K562 (cell line): ENCODE data around the gene ATP13A4. TPM values are rescaled to one million over a fixed set of nuclear protein-coding genes. Genes with fewer than 3 reads are reported as not detected.

ENCODE experiments used
- ATAC-seq: fragments of 200-7000 bp; cut with Tn5 transposase; 3 replicates; pipeline ENCODE4 v1.9.1; 2020; ENCODE audit warnings: moderate library complexity
- BruUV-seq: library from RNA; stranded (reverse); fragments of 400-500 nt; replicated peaks from 2 replicates; lab custom pipeline; 2021; lab: Mats Ljungman, UMichigan
- CTCF ChIA-PET: fragments of 300-600 bp; formaldehyde crosslinking; extraction: SDS; loops from one replicate; lab custom pipeline; 2021; ENCODE audit warnings: low intra/inter-chr PET ratio; lab: Yijun Ruan, JAX
- POLR2A ChIA-PET: fragments of 300-600, 350-650 bp; sonication (Branson Sonifier 250); formaldehyde crosslinking; extraction: SDS; loops from one replicate; lab custom pipeline; 2021; ENCODE audit warnings: antibody characterized with exemption, inconsistent platforms; lab: Yijun Ruan, JAX
- DNase-seq, 4 experiments: peaks; one replicate each; pipeline versions ENCODE4 v3.0.0 to v3.0.0-alpha.2; 2011 to 2018; ENCODE audit warnings: low spot score in 3 of 4, mixed read lengths in 3 of 4; ENCODE audit errors: extremely low read depth in 1 of 4
- FAIRE-seq: peaks from 2 replicates; lab custom pipeline; 2011; peaks lifted over from hg19 to GRCh38; lab: Jason Lieb, UNC
- H2AFZ ChIP-seq: 2 replicates; pipeline ENCODE4 v1.6.0; 2011; ENCODE audit warnings: low read depth, low read length, control low read depth, inconsistent platforms
- H3K27ac ChIP-seq: fragments of 200-600 bp; 3 replicates; pipeline ENCODE4 v1.8.0; 2011; ENCODE audit warnings: low read depth, mild to moderate bottlenecking, control low read depth, inconsistent platforms, low read length, moderate library complexity, mixed read lengths; ENCODE audit errors: extremely low read depth
- H3K27me3 ChIP-seq, 2 experiments: fragments of 300-600 bp in 1 of 2; 2 replicates in 1 of 2; 3 replicates in 1 of 2; pipeline versions ENCODE4 v1.6.0 to v1.8.0; 2011; ENCODE audit warnings: inconsistent platforms in 2 of 2, low read length in 2 of 2, mild to moderate bottlenecking in 1 of 2, mixed read lengths in 1 of 2, moderate library complexity in 1 of 2; ENCODE audit not compliant: control insufficient read depth in 2 of 2, insufficient read depth in 2 of 2
- H3K36me3 ChIP-seq: fragments of 300-600 bp; 3 replicates; pipeline ENCODE4 v1.8.0; 2011; ENCODE audit warnings: mild to moderate bottlenecking, low read length, inconsistent platforms; ENCODE audit not compliant: control insufficient read depth, insufficient read depth
- H3K4me1 ChIP-seq, 2 experiments: fragments of 200-600 bp in 1 of 2; replicated peaks in 1 of 2; 2 replicates in 1 of 2; 3 replicates in 1 of 2; pipeline versions ENCODE4 v1.5.1 to v1.8.0; 2011; ENCODE audit warnings: inconsistent platforms in 2 of 2, low read length in 2 of 2, mild to moderate bottlenecking in 1 of 2, mixed read lengths in 1 of 2, moderate library complexity in 1 of 2; ENCODE audit not compliant: control insufficient read depth in 2 of 2, insufficient read depth in 2 of 2
- H3K4me2 ChIP-seq: 2 replicates; pipeline ENCODE4 v1.6.1; 2011; ENCODE audit warnings: low read length, control low read depth, inconsistent platforms, mixed read lengths; ENCODE audit not compliant: insufficient read depth
- H3K4me3 ChIP-seq: fragments of 200-600 bp; sonication (generic), shearing (Covaris generic); 2 replicates; pipeline ENCODE4 v1.5.1; 2016; ENCODE audit warnings: control low read depth, inconsistent platforms
- H3K79me2 ChIP-seq: fragments of 200-600 bp; 3 replicates; pipeline ENCODE4 v1.8.0; 2011; ENCODE audit warnings: low read length, inconsistent platforms; ENCODE audit not compliant: control insufficient read depth, insufficient read depth
- H3K9ac ChIP-seq, 2 experiments: 2 replicates each; pipeline versions ENCODE4 v1.6.0 to v1.6.1; 2011; ENCODE audit warnings: low read depth in 2 of 2, low read length in 2 of 2, control low read depth in 1 of 2, inconsistent platforms in 1 of 2, mild to moderate bottlenecking in 1 of 2, mixed read lengths in 1 of 2; ENCODE audit not compliant: insufficient read depth in 1 of 2
- H3K9me1 ChIP-seq: one replicate; pipeline ENCODE4 v1.6.0; 2011; ENCODE audit warnings: inconsistent platforms, mild to moderate bottlenecking, low read length, moderate library complexity; ENCODE audit not compliant: control insufficient read depth, insufficient read depth
- H3K9me3 ChIP-seq: replicated peaks from 2 replicates; pipeline ENCODE4 v1.5.1; 2011; ENCODE audit warnings: low read depth, low read length, inconsistent platforms; ENCODE audit not compliant: control insufficient read depth, insufficient read depth
- H4K20me1 ChIP-seq: replicated peaks from 2 replicates; pipeline ENCODE4 v1.6.1; 2011; ENCODE audit warnings: low read length, inconsistent platforms, mixed read lengths; ENCODE audit not compliant: control insufficient read depth, insufficient read depth
- BRD4 ChIP-seq: fragments of 200-600 bp; sonication (generic); IDR thresholded peaks from 2 replicates; pipeline ENCODE4 v1.6.1; 2017; ENCODE audit warnings: inconsistent platforms
- E2F3 ChIP-seq: fragments of 250-450 bp; sonication (Bioruptor Pico); IDR thresholded peaks from 2 replicates; pipeline ENCODE4 v1.4.0; 2020; ENCODE audit warnings: mild to moderate bottlenecking
- FOS ChIP-seq: IDR thresholded peaks from 3 replicates; pipeline ENCODE4 v1.6.1; 2011; ENCODE audit not compliant: insufficient read length; ENCODE audit errors: extremely low read depth
- FOXM1 ChIP-seq, 2 experiments: fragments of 450-650 bp in 1 of 2; sonication (generic) in 1 of 2; formaldehyde crosslinking in 1 of 2; IDR thresholded peaks; 2 replicates each; pipeline versions ENCODE4 v1.6.1 to v1.9.0; 2017 to 2022; ENCODE audit warnings: low read depth in 2 of 2, mild to moderate bottlenecking in 2 of 2, missing genetic modification reagents in 1 of 2, moderate library complexity in 1 of 2
- HIVEP1 ChIP-seq: fragments of 250-450 bp; sonication (Bioruptor Pico); IDR thresholded peaks from 2 replicates; pipeline ENCODE4 v1.4.0; 2020; ENCODE audit warnings: mild to moderate bottlenecking
- NCOA2 ChIP-seq, 2 experiments: fragments of 450-650 bp; IDR thresholded peaks; 2 replicates each; pipeline ENCODE4 v1.6.1; 2018; ENCODE audit warnings: mild to moderate bottlenecking in 2 of 2, moderate library complexity in 1 of 2; ENCODE audit not compliant: partially characterized antibody in 2 of 2
- NCOR1 ChIP-seq: fragments of 450-650 bp; IDR thresholded peaks from 2 replicates; pipeline ENCODE4 v1.6.1; 2016; ENCODE audit warnings: mild to moderate bottlenecking, moderate library complexity
- NONO ChIP-seq, 2 experiments: fragments of 200-400 bp in 1 of 2; fragments of 450-650 bp in 1 of 2; formaldehyde crosslinking in 1 of 2; IDR thresholded peaks; 2 replicates each; pipeline ENCODE4 v1.6.1; 2017; ENCODE audit warnings: low read depth in 2 of 2, mild to moderate bottlenecking in 2 of 2, moderate library complexity in 2 of 2, low read length in 1 of 2
- U2AF2 ChIP-seq: fragments of 200-400 bp; formaldehyde crosslinking; optimal IDR thresholded peaks from 2 replicates; pipeline ENCODE3; 2017; ENCODE audit warnings: low read depth, mild to moderate bottlenecking, low read length
- ZFX ChIP-seq: sonication (generic); formaldehyde crosslinking; IDR thresholded peaks from 2 replicates; pipeline ENCODE4 v1.8.0; 2022; ENCODE audit warnings: mild to moderate bottlenecking, missing genetic modification reagents, moderate library complexity
- ZNF444 ChIP-seq: fragments of 250-450 bp; sonication (Bioruptor Pico); IDR thresholded peaks from 2 replicates; pipeline ENCODE4 v1.4.0; 2020; ENCODE audit warnings: mild to moderate bottlenecking, moderate library complexity
- ZNF707 ChIP-seq: fragments of 250-450 bp; sonication (Bioruptor Pico); conservative IDR thresholded peaks from 2 replicates; pipeline ENCODE4 v1.8.0; 2022; ENCODE audit warnings: inconsistent platforms, mild to moderate bottlenecking, moderate library complexity
- ZNF830 ChIP-seq: fragments of 250-450 bp; sonication (Bioruptor Pico); IDR thresholded peaks from 2 replicates; pipeline ENCODE4 v1.5.0; 2021; ENCODE audit warnings: mild to moderate bottlenecking
- WGBS: fragments of 100-300 bp; shearing (Covaris generic); methylation state at CpG from one replicate; pipeline ENCODE4 v1.1.6; 2016; ENCODE audit warnings: low coverage, mixed read lengths; ENCODE audit not compliant: insufficient coverage; ENCODE audit errors: missing lambda C conversion rate; 5-methylcytosine and 5-hydroxymethylcytosine counted together
- in situ Hi-C: fragments of 300-500 bp; cut with MboI; formaldehyde crosslinking; loops from 4 replicates; pipeline ENCODE4 v1.15.0; 2018; ENCODE audit warnings: inconsistent platforms, mixed read lengths
- intact Hi-C: fragments of 100-400 bp; cut with micrococcal nuclease; formaldehyde crosslinking; loops from 2 replicates; pipeline ENCODE4 v1.14.2; 2022
- polyA plus RNA-seq, 8 experiments: library from polyadenylated mRNA; depleted of rRNA in 4 of 8; stranded (reverse) in 5 of 8; unstranded in 3 of 8; fragments of >200 nt; fragmentation: Nextera tagmentation in 2 of 8; fragmentation: Illumina TruSeq in 1 of 8; extraction: Ambion mirVana in 2 of 8; extraction: Trizol in 1 of 8; gene quantifications; 2 replicates each; pipeline versions ENCODE4 v1.2.1 to v1.2.3, GENCODE V29; 2011 to 2014; ENCODE audit warnings: inconsistent platforms in 1 of 8, missing spikeins in 1 of 8
- total RNA-seq, 7 experiments: library from RNA; depleted of rRNA in 6 of 7; stranded (reverse); fragments of >200 nt in 6 of 7; fragmentation: Illumina TruSeq in 2 of 7; extraction: Trizol in 2 of 7; gene quantifications; 2 replicates each; pipeline versions ENCODE4 v1.2.1 to v1.2.3, GENCODE V29; 2011 to 2021; ENCODE audit warnings: low replicate concordance in 1 of 7
- TF ChIP-seq, protein P1 (sequence below): fragments of 200-800 bp; sonication (Bioruptor generic); IDR thresholded peaks from 2 replicates; pipeline ENCODE4 v1.6.1; 2016; ENCODE audit warnings: missing genetic modification characterization, missing compliant biosample characterization
- TF ChIP-seq, protein P2 (sequence below): fragments of 250-450 bp; sonication (Bioruptor Pico); IDR thresholded peaks from 2 replicates; pipeline ENCODE4 v1.8.0; 2021; ENCODE audit warnings: mild to moderate bottlenecking, moderate library complexity
- TF ChIP-seq, protein P3 (sequence below): sonication (generic); formaldehyde crosslinking; IDR thresholded peaks from 2 replicates; pipeline ENCODE4 v1.8.1; 2023; ENCODE audit warnings: mild to moderate bottlenecking, missing genetic modification reagents

ATP13A4 gene
- total and polyA plus RNA-seq, 9 of the 15 experiments (the other 6 are each of a cell fraction or from before 2014, with no cell fraction given): 0.03 to 0.14 (median 0.07) TPM; not detected in 6

DNA sequence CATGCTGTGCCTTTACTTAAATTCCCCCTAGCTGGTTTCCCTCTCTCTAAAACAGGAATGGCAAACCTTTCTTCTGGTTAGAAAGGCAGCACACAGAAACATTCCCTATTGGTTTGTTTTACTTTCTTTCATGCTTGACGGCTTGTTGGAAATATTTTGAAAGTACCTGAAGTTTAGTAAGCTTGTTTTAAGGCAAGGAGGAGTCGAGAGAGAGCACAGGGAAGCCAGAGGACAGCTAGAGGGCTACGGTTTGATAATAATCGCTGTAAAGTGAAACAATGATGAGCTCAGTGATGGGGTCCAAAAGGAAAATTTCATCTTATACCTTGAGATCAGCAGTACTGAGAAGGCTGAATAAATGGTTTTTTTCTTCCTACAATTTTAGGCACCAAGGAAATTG, 64.1 kb downstream of the ATP13A4 start:
- H3K9ac ChIP-seq: no peak overlapping the region
- H3K9me1 ChIP-seq: no peaks in the 10 kb centered on the region
- H3K4me2 ChIP-seq: no peak overlapping the region
- CTCF ChIA-PET: no interaction called here
- H3K27me3 ChIP-seq: no peaks in the 10 kb centered on the region
- POLR2A ChIA-PET: no interaction called here
- no peaks in the 10 kb centered on the region for H3K9me3 ChIP-seq
- H3K27ac ChIP-seq: no peak overlapping the region
- H3K4me3 ChIP-seq: no peak overlapping the region
- FAIRE-seq: no peak
- TF ChIP-seq ZNF830 (CRISPR knock-in tag) (no peak), NCOA2 (IDR thresholded peaks at IDR 0.05; ENCODE audit: partially characterized antibody in 2 of 2) (no peak), NCOR1 (no peak), ZNF707 (CRISPR knock-in tag) (no peak), HIVEP1 (CRISPR knock-in tag) (no peak), E2F3 (CRISPR knock-in tag) (no peak), BRD4 (no peak), U2AF2 (no peak), ZFX (CRISPR knock-in tag) (no peak), NONO (IDR thresholded peaks at IDR 0.05; ENCODE audit: low read depth in 2 of 2, low read length in 1 of 2) (no peak), ZNF444 (no peak), FOXM1 (IDR thresholded peaks at IDR 0.05; ENCODE audit: low read depth) (no peak), FOXM1 (CRISPR knock-in tag; IDR thresholded peaks at IDR 0.05; ENCODE audit: low read depth) (no peak), FOS (no peak)
- TF ChIP-seq, protein P1, sequence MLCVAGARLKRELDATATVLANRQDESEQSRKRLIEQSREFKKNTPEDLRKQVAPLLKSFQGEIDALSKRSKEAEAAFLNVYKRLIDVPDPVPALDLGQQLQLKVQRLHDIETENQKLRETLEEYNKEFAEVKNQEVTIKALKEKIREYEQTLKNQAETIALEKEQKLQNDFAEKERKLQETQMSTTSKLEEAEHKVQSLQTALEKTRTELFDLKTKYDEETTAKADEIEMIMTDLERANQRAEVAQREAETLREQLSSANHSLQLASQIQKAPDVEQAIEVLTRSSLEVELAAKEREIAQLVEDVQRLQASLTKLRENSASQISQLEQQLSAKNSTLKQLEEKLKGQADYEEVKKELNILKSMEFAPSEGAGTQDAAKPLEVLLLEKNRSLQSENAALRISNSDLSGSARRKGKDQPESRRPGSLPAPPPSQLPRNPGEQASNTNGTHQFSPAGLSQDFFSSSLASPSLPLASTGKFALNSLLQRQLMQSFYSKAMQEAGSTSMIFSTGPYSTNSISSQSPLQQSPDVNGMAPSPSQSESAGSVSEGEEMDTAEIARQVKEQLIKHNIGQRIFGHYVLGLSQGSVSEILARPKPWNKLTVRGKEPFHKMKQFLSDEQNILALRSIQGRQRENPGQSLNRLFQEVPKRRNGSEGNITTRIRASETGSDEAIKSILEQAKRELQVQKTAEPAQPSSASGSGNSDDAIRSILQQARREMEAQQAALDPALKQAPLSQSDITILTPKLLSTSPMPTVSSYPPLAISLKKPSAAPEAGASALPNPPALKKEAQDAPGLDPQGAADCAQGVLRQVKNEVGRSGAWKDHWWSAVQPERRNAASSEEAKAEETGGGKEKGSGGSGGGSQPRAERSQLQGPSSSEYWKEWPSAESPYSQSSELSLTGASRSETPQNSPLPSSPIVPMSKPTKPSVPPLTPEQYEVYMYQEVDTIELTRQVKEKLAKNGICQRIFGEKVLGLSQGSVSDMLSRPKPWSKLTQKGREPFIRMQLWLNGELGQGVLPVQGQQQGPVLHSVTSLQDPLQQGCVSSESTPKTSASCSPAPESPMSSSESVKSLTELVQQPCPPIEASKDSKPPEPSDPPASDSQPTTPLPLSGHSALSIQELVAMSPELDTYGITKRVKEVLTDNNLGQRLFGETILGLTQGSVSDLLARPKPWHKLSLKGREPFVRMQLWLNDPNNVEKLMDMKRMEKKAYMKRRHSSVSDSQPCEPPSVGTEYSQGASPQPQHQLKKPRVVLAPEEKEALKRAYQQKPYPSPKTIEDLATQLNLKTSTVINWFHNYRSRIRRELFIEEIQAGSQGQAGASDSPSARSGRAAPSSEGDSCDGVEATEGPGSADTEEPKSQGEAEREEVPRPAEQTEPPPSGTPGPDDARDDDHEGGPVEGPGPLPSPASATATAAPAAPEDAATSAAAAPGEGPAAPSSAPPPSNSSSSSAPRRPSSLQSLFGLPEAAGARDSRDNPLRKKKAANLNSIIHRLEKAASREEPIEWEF (CRISPR knock-in tag): no peak
- TF ChIP-seq, protein P2, sequence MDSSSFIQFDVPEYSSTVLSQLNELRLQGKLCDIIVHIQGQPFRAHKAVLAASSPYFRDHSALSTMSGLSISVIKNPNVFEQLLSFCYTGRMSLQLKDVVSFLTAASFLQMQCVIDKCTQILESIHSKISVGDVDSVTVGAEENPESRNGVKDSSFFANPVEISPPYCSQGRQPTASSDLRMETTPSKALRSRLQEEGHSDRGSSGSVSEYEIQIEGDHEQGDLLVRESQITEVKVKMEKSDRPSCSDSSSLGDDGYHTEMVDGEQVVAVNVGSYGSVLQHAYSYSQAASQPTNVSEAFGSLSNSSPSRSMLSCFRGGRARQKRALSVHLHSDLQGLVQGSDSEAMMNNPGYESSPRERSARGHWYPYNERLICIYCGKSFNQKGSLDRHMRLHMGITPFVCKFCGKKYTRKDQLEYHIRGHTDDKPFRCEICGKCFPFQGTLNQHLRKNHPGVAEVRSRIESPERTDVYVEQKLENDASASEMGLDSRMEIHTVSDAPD (CRISPR knock-in tag): no peak
- TF ChIP-seq, protein P3, sequence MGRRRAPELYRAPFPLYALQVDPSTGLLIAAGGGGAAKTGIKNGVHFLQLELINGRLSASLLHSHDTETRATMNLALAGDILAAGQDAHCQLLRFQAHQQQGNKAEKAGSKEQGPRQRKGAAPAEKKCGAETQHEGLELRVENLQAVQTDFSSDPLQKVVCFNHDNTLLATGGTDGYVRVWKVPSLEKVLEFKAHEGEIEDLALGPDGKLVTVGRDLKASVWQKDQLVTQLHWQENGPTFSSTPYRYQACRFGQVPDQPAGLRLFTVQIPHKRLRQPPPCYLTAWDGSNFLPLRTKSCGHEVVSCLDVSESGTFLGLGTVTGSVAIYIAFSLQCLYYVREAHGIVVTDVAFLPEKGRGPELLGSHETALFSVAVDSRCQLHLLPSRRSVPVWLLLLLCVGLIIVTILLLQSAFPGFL (CRISPR knock-in tag): no peak
- H2AFZ ChIP-seq: no peak overlapping the region
- no peak for ATAC-seq
- WGBS: 0% methylated on average over 4 of the region's 4 CpGs
- intact Hi-C loops (no loop called here), in situ Hi-C loops (no loop called here)
- no peaks in the 10 kb centered on the region for H3K4me1 ChIP-seq
- no peaks in the 10 kb centered on the region for H4K20me1 ChIP-seq
- BruUV-seq: no TSS peak
- H3K79me2 ChIP-seq: no peaks in the 10 kb centered on the region
- no peak for DNase-seq
- H3K36me3 ChIP-seq: no peaks in the 10 kb centered on the region
